Type B pancreatic cell (in vitro differentiated cells): ENCODE results near the gene LTBP2. TPM values are rescaled to one million over a fixed set of nuclear protein-coding genes. Genes with fewer than 3 reads are reported as not detected.
A peak's percentile ranks its signal among the peaks of the same experiment; 100 is the strongest.

Experiments
- DNase-seq: peaks from one replicate; pipeline ENCODE4 v3.0.0; 2021; ENCODE audit warnings: mixed read lengths; ENCODE audit not compliant: unreplicated experiment; ENCODE audit errors: extremely low spot score
- H3K27ac Mint-ChIP-seq: 2 replicates; pipeline ENCODE4 v1.8.0; 2021; ENCODE audit warnings: mild to moderate bottlenecking, mixed read lengths
- H3K27me3 Mint-ChIP-seq: 2 replicates; pipeline ENCODE4 v1.8.0; 2021; ENCODE audit warnings: mixed read lengths
- H3K36me3 Mint-ChIP-seq: 2 replicates; pipeline ENCODE4 v1.8.0; 2021; ENCODE audit warnings: mixed read lengths
- H3K4me1 Mint-ChIP-seq: one replicate; pipeline ENCODE4 v1.8.0; 2021; ENCODE audit warnings: mixed read lengths; ENCODE audit not compliant: unreplicated experiment
- H3K4me3 Mint-ChIP-seq: 2 replicates; pipeline ENCODE4 v1.8.0; 2021; ENCODE audit warnings: mild to moderate bottlenecking, mixed read lengths
- H3K9me3 Mint-ChIP-seq: 2 replicates; pipeline ENCODE4 v1.8.0; 2021; ENCODE audit warnings: mixed read lengths
- CTCF ChIP-seq: fragments of 200-600 bp; sonication (generic); conservative IDR thresholded peaks from 2 replicates; pipeline ENCODE4 v1.5.0; 2021; ENCODE audit warnings: antibody characterized with exemption, mild to moderate bottlenecking
- total RNA-seq: library from RNA; stranded (reverse); gene quantifications from 2 replicates; pipeline ENCODE4 v1.2.1, GENCODE V29; 2021; ENCODE audit warnings: low replicate concordance

Gene LTBP2
- total RNA-seq, 1 donor from 2014 or later, result 1.1 TPM

GRCh38 chr14:74655599-74656395 is 43.8 kb upstream of the LTBP2 start:
- H3K36me3 Mint-ChIP-seq, result peaks cover 7% of the 10 kb centered on the region
- H3K27me3 Mint-ChIP-seq, result no peaks in the 10 kb centered on the region
- H3K9me3 Mint-ChIP-seq, result no peaks in the 10 kb centered on the region
- TF ChIP-seq CTCF, result no peak
- DNase-seq, result no peak
- no peak overlapping the region for H3K27ac Mint-ChIP-seq
- H3K4me1 Mint-ChIP-seq, result peaks cover 11% of the 10 kb centered on the region
- H3K4me3 Mint-ChIP-seq, result no peak overlapping the region

GRCh38 chr14:74654931-74655330 is 42.9 kb upstream of the LTBP2 start:
- Mint-ChIP-seq H3K4me3 (no peak overlapping the region), H3K4me1 (peaks cover 11% of the 10 kb centered on the region), H3K36me3 (peaks cover 7% of the 10 kb centered on the region), H3K9me3 (no peaks in the 10 kb centered on the region), H3K27me3 (no peaks in the 10 kb centered on the region), H3K27ac (no peak overlapping the region)
- TF ChIP-seq CTCF, result no peak
- DNase-seq, result no peak

- peaks cover 20% of the 10 kb centered on the region for H3K4me1 Mint-ChIP-seq
- peaks cover 7% of the 10 kb centered on the region for H3K36me3 Mint-ChIP-seq
- H3K27me3 Mint-ChIP-seq, result no peaks in the 10 kb centered on the region
- no peaks in the 10 kb centered on the region for H3K9me3 Mint-ChIP-seq
- peak overlapping the region; percentile 28 for H3K4me3 Mint-ChIP-seq
- TF ChIP-seq CTCF, result no peak
- no peak overlapping the region for H3K27ac Mint-ChIP-seq
- no peak for DNase-seq
Observed at GRCh38 chr14:74653386-74654138, 41.5 kb upstream of the LTBP2 start.

GRCh38 chr14:74652541-74652940 is 40.5 kb upstream of the LTBP2 start:
- no peak for TF ChIP-seq CTCF
- H3K27ac Mint-ChIP-seq, result no peak overlapping the region
- peaks cover 3% of the 10 kb centered on the region for H3K36me3 Mint-ChIP-seq
- peaks cover 27% of the 10 kb centered on the region for H3K4me1 Mint-ChIP-seq
- H3K4me3 Mint-ChIP-seq, result no peak overlapping the region
- DNase-seq, result no peak
- no peaks in the 10 kb centered on the region for H3K27me3 Mint-ChIP-seq
- no peaks in the 10 kb centered on the region for H3K9me3 Mint-ChIP-seq

GRCh38 chr14:74650927-74651686 is 39.1 kb upstream of the LTBP2 start:
- H3K9me3 Mint-ChIP-seq, result no peaks in the 10 kb centered on the region

More at GRCh38 chr14:74650927-74651686, 39.1 kb upstream of the LTBP2 start:
- DNase-seq, result no peak
- Mint-ChIP-seq H3K36me3 (no peaks in the 10 kb centered on the region), H3K27me3 (peaks cover 3% of the 10 kb centered on the region), H3K4me1 (peaks cover 36% of the 10 kb centered on the region), H3K4me3 (no peak overlapping the region), H3K27ac (no peak overlapping the region)
- TF ChIP-seq CTCF, result no peak
